Measurements from ENCODE around the gene POU5F1.

DNA sequence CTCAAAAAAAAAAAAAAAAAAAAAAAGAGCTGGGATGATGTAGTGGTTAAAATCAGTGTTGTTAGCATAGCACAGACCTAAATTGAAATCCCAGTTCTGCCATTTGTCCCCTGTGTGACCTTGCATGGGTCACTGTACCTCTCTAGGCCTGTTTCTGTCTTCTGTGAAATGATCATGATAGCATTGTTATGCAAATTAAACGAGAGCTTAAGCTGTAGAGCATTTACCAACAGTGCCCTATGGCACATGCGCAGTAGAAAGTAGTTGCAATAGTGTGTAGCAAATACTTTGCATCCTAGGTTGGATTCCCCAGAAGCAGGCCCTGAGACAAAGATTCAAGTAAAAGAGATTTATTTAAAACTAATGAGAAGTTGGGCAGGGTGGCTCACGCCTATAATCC, 38.9 kb downstream of the POU5F1 start:
- TF ChIP-seq, protein P1, sequence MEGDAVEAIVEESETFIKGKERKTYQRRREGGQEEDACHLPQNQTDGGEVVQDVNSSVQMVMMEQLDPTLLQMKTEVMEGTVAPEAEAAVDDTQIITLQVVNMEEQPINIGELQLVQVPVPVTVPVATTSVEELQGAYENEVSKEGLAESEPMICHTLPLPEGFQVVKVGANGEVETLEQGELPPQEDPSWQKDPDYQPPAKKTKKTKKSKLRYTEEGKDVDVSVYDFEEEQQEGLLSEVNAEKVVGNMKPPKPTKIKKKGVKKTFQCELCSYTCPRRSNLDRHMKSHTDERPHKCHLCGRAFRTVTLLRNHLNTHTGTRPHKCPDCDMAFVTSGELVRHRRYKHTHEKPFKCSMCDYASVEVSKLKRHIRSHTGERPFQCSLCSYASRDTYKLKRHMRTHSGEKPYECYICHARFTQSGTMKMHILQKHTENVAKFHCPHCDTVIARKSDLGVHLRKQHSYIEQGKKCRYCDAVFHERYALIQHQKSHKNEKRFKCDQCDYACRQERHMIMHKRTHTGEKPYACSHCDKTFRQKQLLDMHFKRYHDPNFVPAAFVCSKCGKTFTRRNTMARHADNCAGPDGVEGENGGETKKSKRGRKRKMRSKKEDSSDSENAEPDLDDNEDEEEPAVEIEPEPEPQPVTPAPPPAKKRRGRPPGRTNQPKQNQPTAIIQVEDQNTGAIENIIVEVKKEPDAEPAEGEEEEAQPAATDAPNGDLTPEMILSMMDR (IDR thresholded peaks at IDR 0.05), result no peak
- TF ChIP-seq POLR2AphosphoS5 (IDR thresholded peaks at IDR 0.05; ENCODE audit: low read depth, low read length), result no peak
- TF ChIP-seq REST (IDR thresholded peaks at IDR 0.05; ENCODE audit: insufficient read depth in 1 of 2, low read depth in 2 of 2, low read length in 1 of 2), result no peak

All from Panc1 (cell line).